Mucosa of descending colon (tissue), 3 donors: ENCODE measurements around the gene FHAD1. TPM values are rescaled to one million over a fixed set of nuclear protein-coding genes. Genes with fewer than 3 reads are reported as not detected.

Experiments used
- ATAC-seq: fragments of 200-7000 bp; cut with Tn5 transposase; one replicate; pipeline ENCODE4 v1.9.1; 2020; ENCODE audit warnings: mild to moderate bottlenecking, moderate library complexity
- DNase-seq, 3 donors: peaks; one replicate each; pipeline ENCODE4 v3.0.0-alpha.2; 2020
- H3K36me3 ChIP-seq: fragments of 200-600 bp; one replicate; pipeline ENCODE4 v1.8.0; 2021; ENCODE audit warnings: low read depth, mild to moderate bottlenecking
- H3K4me1 ChIP-seq: fragments of 200-600 bp; one replicate; pipeline ENCODE4 v1.8.0; 2021; ENCODE audit warnings: low read depth, mild to moderate bottlenecking
- H3K4me3 ChIP-seq: fragments of 200-600 bp; one replicate; pipeline ENCODE4 v1.8.0; 2021; ENCODE audit warnings: mild to moderate bottlenecking
- H3K9me3 ChIP-seq: fragments of 200-600 bp; one replicate; pipeline ENCODE4 v1.8.0; 2021; ENCODE audit warnings: mild to moderate bottlenecking
- intact Hi-C, 2 donors: fragments of 100-400 bp; cut with DNase I in 1 of 2; cut with micrococcal nuclease in 1 of 2; formaldehyde crosslinking; loops; one replicate each; pipeline versions ENCODE4 v1.11.0 to v1.11.1; 2022; cut with DNase I, micrococcal nuclease
- total RNA-seq, 3 donors: library from RNA; stranded (reverse); fragmentation: NEBNext Ultra II Directional in 2 of 3; extraction: Animal tissue kit (Norgen Biotek cat#: 25700) in 2 of 3; gene quantifications; one replicate each; pipeline versions ENCODE4 v1.2.1 to v1.2.4, GENCODE V29; 2021 to 2023
- TF ChIP-seq, protein P1 (sequence below): fragments of 200-600 bp; IDR thresholded peaks from one replicate; pipeline ENCODE4 v1.8.0; 2022; ENCODE audit warnings: antibody characterized with exemption, mild to moderate bottlenecking
- donor health status: DM: no; HTN: no; CAD: no; lungs with moderate emphysema.
- donor health status: DM: no; HTN: no; CAD: no.
- donor health status: DM: no; HTN: yes; CAD: no.

The FHAD1 gene
- total RNA-seq, 3 donors from 2014 or later: 0.89 to 1.9 (median 0.99) TPM

DNA sequence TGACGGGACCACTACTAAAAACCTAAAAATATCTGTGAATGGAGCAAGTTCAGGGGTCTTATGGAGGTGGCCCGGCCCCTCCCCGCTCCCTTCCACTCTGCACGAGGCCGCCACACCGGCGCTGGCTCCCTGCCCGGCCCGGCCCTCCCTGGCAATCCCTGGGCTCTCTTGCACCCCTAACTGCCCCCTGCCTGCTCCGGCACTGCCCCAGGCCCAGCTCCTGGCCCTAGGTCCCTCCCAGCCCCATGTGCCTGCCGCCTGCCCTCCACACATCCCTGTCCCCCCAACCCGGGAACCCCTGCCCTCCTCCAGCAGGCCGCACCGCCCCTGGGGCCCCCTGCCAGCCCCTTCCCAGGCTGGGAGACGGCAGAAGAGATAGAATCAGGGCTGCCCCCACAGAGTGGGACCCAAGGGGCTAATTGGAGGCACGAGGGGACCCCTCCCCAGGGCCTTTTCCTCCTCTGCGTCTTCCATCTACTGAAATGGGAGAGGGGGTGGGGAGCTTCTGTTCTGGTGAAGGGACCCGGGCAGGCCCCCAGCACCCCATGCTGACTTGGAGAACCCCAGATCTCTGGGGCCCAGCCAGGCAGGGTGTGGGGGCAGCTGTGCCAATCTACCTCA is 181.9 kb downstream of the FHAD1 start:
- Histone ChIP-seq H3K4me3 (no peak overlapping the region), H3K4me1 (peaks cover 38% of the 10 kb centered on the region)
- intact Hi-C loops: no loop called here

DNA sequence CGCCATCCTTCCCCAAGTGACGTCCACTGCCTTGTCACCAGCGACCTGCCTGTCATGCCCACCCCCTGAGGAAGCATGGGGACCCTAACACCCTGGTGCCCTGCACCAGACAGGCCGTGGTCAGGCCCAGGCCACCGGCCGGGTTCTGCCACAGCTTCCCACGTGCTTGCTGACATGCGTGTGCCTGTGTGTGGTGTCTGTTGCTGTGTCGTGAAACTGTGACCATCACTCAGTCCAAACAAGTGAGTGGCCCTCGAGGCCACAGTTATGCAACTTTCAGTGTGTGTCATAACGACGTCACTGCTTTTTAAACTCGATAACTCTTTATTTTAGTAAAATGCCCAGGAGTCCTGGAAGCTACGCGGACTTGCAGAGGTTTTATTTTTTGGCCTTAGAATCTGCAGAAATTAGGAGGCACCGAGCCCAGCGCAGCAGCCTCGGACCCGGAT is 182.7 kb downstream of the FHAD1 start:
- H3K9me3 ChIP-seq: no peaks in the 10 kb centered on the region
- peaks cover 32% of the 10 kb centered on the region for H3K4me1 ChIP-seq
- ATAC-seq (no peak), DNase-seq (no peak)
- TF ChIP-seq, protein P1, sequence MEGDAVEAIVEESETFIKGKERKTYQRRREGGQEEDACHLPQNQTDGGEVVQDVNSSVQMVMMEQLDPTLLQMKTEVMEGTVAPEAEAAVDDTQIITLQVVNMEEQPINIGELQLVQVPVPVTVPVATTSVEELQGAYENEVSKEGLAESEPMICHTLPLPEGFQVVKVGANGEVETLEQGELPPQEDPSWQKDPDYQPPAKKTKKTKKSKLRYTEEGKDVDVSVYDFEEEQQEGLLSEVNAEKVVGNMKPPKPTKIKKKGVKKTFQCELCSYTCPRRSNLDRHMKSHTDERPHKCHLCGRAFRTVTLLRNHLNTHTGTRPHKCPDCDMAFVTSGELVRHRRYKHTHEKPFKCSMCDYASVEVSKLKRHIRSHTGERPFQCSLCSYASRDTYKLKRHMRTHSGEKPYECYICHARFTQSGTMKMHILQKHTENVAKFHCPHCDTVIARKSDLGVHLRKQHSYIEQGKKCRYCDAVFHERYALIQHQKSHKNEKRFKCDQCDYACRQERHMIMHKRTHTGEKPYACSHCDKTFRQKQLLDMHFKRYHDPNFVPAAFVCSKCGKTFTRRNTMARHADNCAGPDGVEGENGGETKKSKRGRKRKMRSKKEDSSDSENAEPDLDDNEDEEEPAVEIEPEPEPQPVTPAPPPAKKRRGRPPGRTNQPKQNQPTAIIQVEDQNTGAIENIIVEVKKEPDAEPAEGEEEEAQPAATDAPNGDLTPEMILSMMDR: no peak
- no peak overlapping the region for H3K4me3 ChIP-seq
- no peaks in the 10 kb centered on the region for H3K36me3 ChIP-seq
- intact Hi-C loops: loop anchor here (5.0 kb wide), 1 partner anchor 107 kb away; no protein-coding TSS in a partner anchor

More for the DNA sequence above, 181.9 kb downstream of the FHAD1 start:
- DNase-seq: no peak
- TF ChIP-seq, protein P1: no peak
- H3K9me3 ChIP-seq: no peaks in the 10 kb centered on the region
- H3K36me3 ChIP-seq: no peaks in the 10 kb centered on the region
- ATAC-seq: no peak

DNA sequence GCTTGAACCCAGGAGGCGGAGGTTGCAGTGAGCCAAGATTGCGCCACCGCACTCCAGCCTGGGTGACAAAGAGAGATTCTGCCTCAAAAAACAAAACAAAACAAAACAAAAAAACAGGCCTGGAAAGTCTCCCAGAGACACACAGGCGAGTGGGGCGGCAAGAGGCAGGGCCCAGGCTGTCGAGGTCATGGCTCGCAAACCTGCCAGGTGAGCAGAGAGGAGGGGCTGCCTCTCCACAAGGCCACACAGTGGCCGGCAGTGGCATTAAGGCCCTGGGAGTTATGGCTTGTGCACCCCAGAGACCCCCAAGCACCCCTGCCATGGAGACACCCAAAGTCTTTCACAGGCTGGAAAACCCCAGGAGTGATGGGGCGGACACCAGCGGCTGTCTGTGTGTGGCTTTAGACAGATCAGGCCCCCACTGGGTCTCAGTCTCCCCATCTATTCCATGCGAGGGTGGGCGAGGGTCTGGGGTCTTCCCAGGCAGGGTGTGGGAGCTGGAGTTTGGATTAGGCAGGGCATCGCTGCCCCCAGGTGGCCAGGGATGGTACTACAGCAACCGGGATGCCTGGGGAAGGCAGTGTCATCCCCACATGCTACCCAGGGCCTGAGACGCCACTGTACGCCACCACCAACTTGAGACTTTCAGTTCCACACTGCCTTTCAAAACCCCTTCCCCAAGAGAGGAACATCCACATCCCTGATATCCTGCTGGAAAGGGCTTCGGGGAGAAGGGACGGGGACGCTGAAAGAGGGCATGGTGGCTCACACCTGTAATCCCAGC is 184.0 kb downstream of the FHAD1 start:
- peak; percentile 53 for ATAC-seq
- H3K4me3 ChIP-seq: no peak overlapping the region
- intact Hi-C loops: loop anchor here (5.0 kb wide), 1 partner anchor 109 kb away; no protein-coding TSS in a partner anchor
- TF ChIP-seq, protein P1: peak; percentile 93
- no peaks in the 10 kb centered on the region for H3K36me3 ChIP-seq
- peak in 2 of 3 donors; percentile 89 for DNase-seq
- H3K9me3 ChIP-seq: no peaks in the 10 kb centered on the region
- H3K4me1 ChIP-seq: peaks cover 20% of the 10 kb centered on the region

DNA sequence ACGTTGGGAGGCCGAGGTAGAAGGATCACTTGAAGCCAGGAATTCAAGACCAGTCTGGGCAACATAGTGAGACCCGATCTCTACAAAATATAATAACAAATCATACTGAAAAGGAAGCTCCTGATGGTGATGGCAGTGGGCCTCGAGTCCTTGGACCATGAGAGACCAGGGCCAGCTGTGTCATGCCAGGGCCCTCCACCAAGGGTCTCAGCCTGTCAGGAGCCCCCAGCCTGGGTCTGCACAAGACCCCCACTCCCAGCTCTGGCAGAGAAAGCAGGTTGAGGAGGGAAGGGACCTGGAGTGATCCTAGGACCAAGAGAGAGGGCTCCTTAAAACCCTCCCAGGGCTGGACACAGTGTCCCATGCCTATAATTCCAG is 184.5 kb downstream of the FHAD1 start:
- no peak overlapping the region for H3K4me3 ChIP-seq
- TF ChIP-seq, protein P1: no peak
- ATAC-seq (no peak), DNase-seq (no peak)
- H3K9me3 ChIP-seq: no peaks in the 10 kb centered on the region
- H3K4me1 ChIP-seq: peaks cover 14% of the 10 kb centered on the region
- intact Hi-C loops: loop anchor here (5.0 kb wide), 1 partner anchor 109 kb away; no protein-coding TSS in a partner anchor
- no peaks in the 10 kb centered on the region for H3K36me3 ChIP-seq

DNA sequence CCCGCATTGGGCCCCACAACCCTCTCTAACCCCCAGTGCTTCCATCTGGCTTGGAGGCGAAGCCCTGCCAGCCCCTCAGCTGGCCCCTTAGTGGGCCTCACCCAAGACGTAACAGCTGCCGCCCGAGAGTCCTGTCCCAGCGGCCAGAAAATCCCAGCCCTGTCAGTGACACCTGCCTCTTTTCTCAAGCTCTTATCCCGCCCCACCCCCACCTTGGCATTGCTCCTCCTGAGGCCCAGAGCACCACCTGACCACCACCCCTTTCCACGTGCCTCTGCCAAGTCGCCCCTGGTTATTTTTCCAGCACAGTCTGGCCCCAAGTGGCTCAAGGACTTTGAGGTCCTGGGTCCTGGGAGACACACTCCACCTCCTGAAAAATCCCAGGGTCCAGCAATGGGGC is 185.3 kb downstream of the FHAD1 start:
- Histone ChIP-seq H3K4me3 (no peak overlapping the region), H3K4me1 (peaks cover 6% of the 10 kb centered on the region), H3K9me3 (no peaks in the 10 kb centered on the region), H3K36me3 (no peaks in the 10 kb centered on the region)
- DNase-seq: peak in 1 of 3 donors; percentile 59
- intact Hi-C loops: loop anchor here (5.0 kb wide), 1 partner anchor 110 kb away; no protein-coding TSS in a partner anchor
- TF ChIP-seq, protein P1: no peak
- ATAC-seq: peak; percentile 41
